Mesodermal cell (in vitro differentiated cells): Measurements from ENCODE around the gene DDX1.
"Not testable (repeated sequence)": the region's sequence is repeated elsewhere in the genome, so short reads cannot be mapped to it uniquely, and the experiment has no call there.

Experiments used
- H3K27ac ChIP-seq: 2 replicates; pipeline ENCODE4 v1.7.0; 2013; ENCODE audit warnings: mild to moderate bottlenecking, low read depth, low read length, moderate library complexity; ENCODE audit not compliant: severe bottlenecking
- H3K36me3 ChIP-seq: 2 replicates; pipeline ENCODE4 v1.7.1; 2013; ENCODE audit warnings: mild to moderate bottlenecking, low read length, moderate library complexity; ENCODE audit not compliant: control insufficient read depth, insufficient read depth
- H3K4me1 ChIP-seq: one replicate; pipeline ENCODE4 v1.7.1; 2013; ENCODE audit warnings: mild to moderate bottlenecking, low read length; ENCODE audit not compliant: insufficient read depth, control insufficient read depth, poor library complexity, severe bottlenecking
- H3K4me3 ChIP-seq: 2 replicates; pipeline ENCODE4 v1.7.0; 2013; ENCODE audit warnings: low read length, control low read depth, mild to moderate bottlenecking; ENCODE audit not compliant: insufficient read depth, poor library complexity, severe bottlenecking; ENCODE audit errors: extremely low read depth
- H3K9me3 ChIP-seq: 2 replicates; pipeline ENCODE4 v1.7.1; 2013; ENCODE audit warnings: mild to moderate bottlenecking, low read length, moderate library complexity; ENCODE audit not compliant: control insufficient read depth
- WGBS, 2 experiments: methylation state at CpG; one replicate each; pipeline ENCODE4 v1.1.5; 2013; ENCODE audit warnings: missing lambda C conversion rate in 2 of 2; ENCODE audit not compliant: insufficient coverage in 2 of 2; 5-methylcytosine and 5-hydroxymethylcytosine counted together

DDX1 gene

GRCh38 chr2:15617778-15618448, 26.2 kb downstream of the DDX1 start:
- H3K4me3 ChIP-seq = no peak overlapping the region
- no peak overlapping the region for H3K27ac ChIP-seq
- peaks cover 79% of the 10 kb centered on the region for H3K36me3 ChIP-seq
- no peaks in the 10 kb centered on the region for H3K4me1 ChIP-seq
- H3K9me3 ChIP-seq = no peaks in the 10 kb centered on the region
- WGBS, 2 experiments = 90% methylated on average over 3 of the region's 4 CpGs; no CpG with 5 or more reads in 1 of the 2 experiments

- peaks cover 78% of the 10 kb centered on the region for H3K36me3 ChIP-seq
- H3K9me3 ChIP-seq = no peaks in the 10 kb centered on the region
- no peak overlapping the region for H3K4me3 ChIP-seq
- WGBS, 2 experiments = 99 to 100% methylated on average over 12 to 16 of the region's 16 CpGs
- H3K4me1 ChIP-seq = no peaks in the 10 kb centered on the region
- no peak overlapping the region for H3K27ac ChIP-seq
Observed at GRCh38 chr2:15618449-15618855, 26.8 kb downstream of the DDX1 start.

- Histone ChIP-seq H3K4me3 (no peak overlapping the region), H3K9me3 (no peaks in the 10 kb centered on the region), H3K4me1 (no peaks in the 10 kb centered on the region), H3K27ac (no peak overlapping the region), H3K36me3 (peaks cover 76% of the 10 kb centered on the region)
- WGBS, 2 experiments = 97 to 100% methylated on average over 3 to 8 of the region's 11 CpGs
Observed at GRCh38 chr2:15619076-15619475, 27.4 kb downstream of the DDX1 start.

GRCh38 chr2:15619510-15619909, 27.8 kb downstream of the DDX1 start:
- no peak overlapping the region for H3K27ac ChIP-seq
- WGBS, 2 experiments = 54 to 100% methylated on average over 1 to 3 of the region's 5 CpGs
- H3K36me3 ChIP-seq = peaks cover 76% of the 10 kb centered on the region

GRCh38 chr2:15619938-15620337, 28.3 kb downstream of the DDX1 start:
- peaks cover 78% of the 10 kb centered on the region for H3K36me3 ChIP-seq
- 88 to 100% methylated on average over 1 of the region's 4 CpGs for WGBS, 2 experiments
- H3K27ac ChIP-seq = no peak overlapping the region
- H3K4me1 ChIP-seq = no peaks in the 10 kb centered on the region
- no peak overlapping the region for H3K4me3 ChIP-seq
- H3K9me3 ChIP-seq = no peaks in the 10 kb centered on the region

More at GRCh38 chr2:15619510-15619909, 27.8 kb downstream of the DDX1 start:
- no peak overlapping the region for H3K4me3 ChIP-seq
- H3K4me1 ChIP-seq = no peaks in the 10 kb centered on the region
- no peaks in the 10 kb centered on the region for H3K9me3 ChIP-seq

GRCh38 chr2:15620340-15620739, 28.7 kb downstream of the DDX1 start:
- no peaks in the 10 kb centered on the region for H3K4me1 ChIP-seq
- H3K9me3 ChIP-seq = no peaks in the 10 kb centered on the region
- no peak overlapping the region for H3K4me3 ChIP-seq
- WGBS, 2 experiments = 100% methylated on average over 1 of the region's 2 CpGs; no CpG with 5 or more reads in 1 of the 2 experiments
- H3K27ac ChIP-seq = no peak overlapping the region
- peaks cover 78% of the 10 kb centered on the region for H3K36me3 ChIP-seq

GRCh38 chr2:15620857-15621471, 29.3 kb downstream of the DDX1 start:
- H3K36me3 ChIP-seq = peaks cover 80% of the 10 kb centered on the region
- WGBS, 2 experiments = 95 to 100% methylated on average over 2 to 4 of the region's 4 CpGs
- no peak overlapping the region for H3K4me3 ChIP-seq
- H3K27ac ChIP-seq = no peak overlapping the region
- H3K9me3 ChIP-seq = no peaks in the 10 kb centered on the region
- H3K4me1 ChIP-seq = no peaks in the 10 kb centered on the region

GRCh38 chr2:15621472-15621870, 29.8 kb downstream of the DDX1 start:
- peaks cover 81% of the 10 kb centered on the region for H3K36me3 ChIP-seq
- not testable (repeated sequence) for H3K4me1 ChIP-seq, H3K4me3 ChIP-seq, H3K27ac ChIP-seq, H3K9me3 ChIP-seq
- 93% methylated on average over 2 to 3 of the region's 5 CpGs for WGBS, 2 experiments

GRCh38 chr2:15622214-15622613, 30.5 kb downstream of the DDX1 start:
- Histone ChIP-seq H3K9me3 (no peaks in the 10 kb centered on the region), H3K27ac (no peak overlapping the region), H3K4me1 (no peaks in the 10 kb centered on the region), H3K36me3 (peaks cover 80% of the 10 kb centered on the region), H3K4me3 (no peak overlapping the region)
- WGBS, 2 experiments = 100% methylated on average over 1 of the region's 2 CpGs; no CpG with 5 or more reads in 1 of the 2 experiments

- WGBS, 2 experiments = no CpG with 5 or more reads among the region's 3 CpGs
- Histone ChIP-seq H3K36me3 (peaks cover 86% of the 10 kb centered on the region), H3K4me3 (no peak overlapping the region), H3K4me1 (no peaks in the 10 kb centered on the region), H3K9me3 (no peaks in the 10 kb centered on the region), H3K27ac (no peak overlapping the region)
Observed at GRCh38 chr2:15622614-15623480, 31.2 kb downstream of the DDX1 start.
